ENCODE results near the gene TMTC2.

- TF ChIP-seq, protein P1, sequence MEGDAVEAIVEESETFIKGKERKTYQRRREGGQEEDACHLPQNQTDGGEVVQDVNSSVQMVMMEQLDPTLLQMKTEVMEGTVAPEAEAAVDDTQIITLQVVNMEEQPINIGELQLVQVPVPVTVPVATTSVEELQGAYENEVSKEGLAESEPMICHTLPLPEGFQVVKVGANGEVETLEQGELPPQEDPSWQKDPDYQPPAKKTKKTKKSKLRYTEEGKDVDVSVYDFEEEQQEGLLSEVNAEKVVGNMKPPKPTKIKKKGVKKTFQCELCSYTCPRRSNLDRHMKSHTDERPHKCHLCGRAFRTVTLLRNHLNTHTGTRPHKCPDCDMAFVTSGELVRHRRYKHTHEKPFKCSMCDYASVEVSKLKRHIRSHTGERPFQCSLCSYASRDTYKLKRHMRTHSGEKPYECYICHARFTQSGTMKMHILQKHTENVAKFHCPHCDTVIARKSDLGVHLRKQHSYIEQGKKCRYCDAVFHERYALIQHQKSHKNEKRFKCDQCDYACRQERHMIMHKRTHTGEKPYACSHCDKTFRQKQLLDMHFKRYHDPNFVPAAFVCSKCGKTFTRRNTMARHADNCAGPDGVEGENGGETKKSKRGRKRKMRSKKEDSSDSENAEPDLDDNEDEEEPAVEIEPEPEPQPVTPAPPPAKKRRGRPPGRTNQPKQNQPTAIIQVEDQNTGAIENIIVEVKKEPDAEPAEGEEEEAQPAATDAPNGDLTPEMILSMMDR (IDR thresholded peaks at IDR 0.05; ENCODE audit: poor library complexity), result no peak
- no peak for TF ChIP-seq EZH2phosphoT487 (IDR thresholded peaks at IDR 0.05; ENCODE audit: low read depth, severe bottlenecking, unreplicated experiment)
- no peak for TF ChIP-seq EZH2 (IDR thresholded peaks at IDR 0.05; ENCODE audit: borderline replicate concordance)
Measured at GRCh38 chr12:83153177-83153576, 466.5 kb downstream of the TMTC2 start.

All from hepatocyte (in vitro differentiated cells).